SKM-1 treated with dmso at 0.1 percent for 144 hours (cell line): Measurements from ENCODE around the gene SPATA24.
"Not testable (repeated sequence)": the region's sequence is repeated elsewhere in the genome, so short reads cannot be mapped to it uniquely, and the experiment has no call there.

Experiments
- DNase-seq: peaks from one replicate; lab custom pipeline; 2025; ENCODE audit not compliant: unreplicated experiment; lab: John Stamatoyannopoulos, UW

Gene SPATA24

GRCh38 chr5:139395844-139396640, 7.8 kb downstream of the SPATA24 start:
- no peak for DNase-seq

GRCh38 chr5:139394654-139395566, 9.0 kb downstream of the SPATA24 start, which contains the start of gene PROB1:
PROB1 (minus strand) TSS chr5:139395104; CDS start chr5:139395081, 23 bp downstream.
- no peak for DNase-seq

DNA sequence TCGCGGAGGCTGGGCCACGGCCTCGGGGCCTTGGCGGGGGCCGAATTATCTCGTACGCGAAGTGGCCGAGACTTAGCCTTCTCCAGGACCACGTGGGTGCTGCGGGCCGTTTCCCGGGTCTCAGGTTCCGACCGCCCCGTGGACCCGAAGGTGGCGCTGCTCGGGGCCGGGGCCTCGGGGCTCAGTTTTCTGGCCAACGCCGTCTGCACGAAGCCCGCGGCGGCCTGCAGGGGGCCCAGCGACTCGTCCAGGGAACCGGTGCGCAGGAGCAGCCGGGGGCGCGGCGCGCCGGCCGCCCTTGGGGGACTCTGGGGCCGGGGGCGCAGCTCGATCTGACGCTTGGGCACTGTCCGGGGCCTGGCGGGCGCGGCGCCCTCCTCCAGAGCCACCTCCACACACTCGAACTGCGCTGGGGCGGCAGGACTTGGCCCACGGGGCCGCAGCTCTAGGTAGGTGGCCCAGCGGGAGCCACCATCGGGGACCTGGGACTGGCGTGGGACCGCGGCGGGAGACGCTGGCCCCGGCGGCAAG, 9.7 kb downstream of the SPATA24 start:
- peak; percentile 20 for DNase-seq

- DNase-seq, result no peak
Measured at GRCh38 chr5:139393497-139394122, 10.3 kb downstream of the SPATA24 start.

DNA sequence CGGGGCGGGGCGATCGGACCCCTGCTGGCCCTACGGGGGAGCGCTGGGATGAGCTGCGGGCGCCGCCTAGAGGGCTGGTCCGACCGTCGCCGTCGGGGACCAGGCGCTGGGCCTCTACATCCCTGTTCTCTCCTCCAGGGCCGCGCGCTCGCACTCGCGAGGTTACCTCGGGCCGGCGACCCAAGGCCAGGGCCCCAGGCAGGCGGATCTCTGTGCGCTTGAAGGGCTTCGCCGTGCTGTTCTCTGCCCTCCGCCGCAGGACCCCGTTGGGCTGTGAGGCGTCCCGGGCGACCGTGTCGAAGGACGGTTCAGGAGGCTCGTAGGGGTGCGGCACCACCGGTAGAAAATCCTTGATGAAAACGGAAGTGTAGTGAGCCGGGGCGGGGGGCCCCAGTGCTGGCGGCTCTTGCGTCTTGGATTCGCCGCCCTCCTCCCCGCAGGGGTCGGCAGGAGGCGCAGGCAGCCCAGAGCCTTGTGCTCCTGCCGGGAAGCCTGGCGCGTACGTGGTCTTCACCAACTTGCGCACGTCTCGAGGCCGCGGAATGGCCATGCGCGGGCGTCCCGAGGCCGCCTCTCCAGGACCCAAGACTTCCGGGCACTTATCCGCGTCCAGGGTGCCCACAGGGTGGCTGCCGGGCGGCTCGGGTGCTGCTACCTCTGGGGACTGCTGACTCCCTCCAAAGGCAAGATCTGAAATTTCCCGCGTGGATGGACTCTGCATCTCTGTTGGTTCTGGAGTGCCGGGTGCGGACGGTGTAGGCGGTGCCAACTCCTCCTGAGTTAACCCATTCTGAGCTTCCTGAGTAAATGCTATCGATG, 11.0 kb downstream of the SPATA24 start:
- DNase-seq, result peak; percentile 80

DNA sequence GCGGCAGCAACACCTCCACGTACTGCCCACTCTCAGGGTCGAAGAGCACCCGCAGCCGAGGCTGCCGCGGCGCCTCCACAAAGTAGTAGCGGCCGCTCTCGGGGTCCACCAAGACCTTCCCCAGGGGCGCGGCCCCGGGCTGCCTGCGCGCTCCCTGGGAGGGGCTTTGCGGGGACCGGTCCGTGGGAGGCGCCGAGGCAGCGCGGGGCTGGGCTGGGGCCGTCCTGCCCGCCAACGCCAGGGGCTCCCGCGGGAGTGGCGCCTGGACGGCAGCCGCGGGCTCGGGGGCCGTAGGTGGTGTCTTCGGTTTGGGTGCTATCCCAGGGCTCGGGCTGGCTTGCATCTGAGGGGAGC, 11.6 kb downstream of the SPATA24 start:
- DNase-seq, result no peak

GRCh38 chr5:139391570-139392323, 12.1 kb downstream of the SPATA24 start:
- DNase-seq, result no peak

DNA sequence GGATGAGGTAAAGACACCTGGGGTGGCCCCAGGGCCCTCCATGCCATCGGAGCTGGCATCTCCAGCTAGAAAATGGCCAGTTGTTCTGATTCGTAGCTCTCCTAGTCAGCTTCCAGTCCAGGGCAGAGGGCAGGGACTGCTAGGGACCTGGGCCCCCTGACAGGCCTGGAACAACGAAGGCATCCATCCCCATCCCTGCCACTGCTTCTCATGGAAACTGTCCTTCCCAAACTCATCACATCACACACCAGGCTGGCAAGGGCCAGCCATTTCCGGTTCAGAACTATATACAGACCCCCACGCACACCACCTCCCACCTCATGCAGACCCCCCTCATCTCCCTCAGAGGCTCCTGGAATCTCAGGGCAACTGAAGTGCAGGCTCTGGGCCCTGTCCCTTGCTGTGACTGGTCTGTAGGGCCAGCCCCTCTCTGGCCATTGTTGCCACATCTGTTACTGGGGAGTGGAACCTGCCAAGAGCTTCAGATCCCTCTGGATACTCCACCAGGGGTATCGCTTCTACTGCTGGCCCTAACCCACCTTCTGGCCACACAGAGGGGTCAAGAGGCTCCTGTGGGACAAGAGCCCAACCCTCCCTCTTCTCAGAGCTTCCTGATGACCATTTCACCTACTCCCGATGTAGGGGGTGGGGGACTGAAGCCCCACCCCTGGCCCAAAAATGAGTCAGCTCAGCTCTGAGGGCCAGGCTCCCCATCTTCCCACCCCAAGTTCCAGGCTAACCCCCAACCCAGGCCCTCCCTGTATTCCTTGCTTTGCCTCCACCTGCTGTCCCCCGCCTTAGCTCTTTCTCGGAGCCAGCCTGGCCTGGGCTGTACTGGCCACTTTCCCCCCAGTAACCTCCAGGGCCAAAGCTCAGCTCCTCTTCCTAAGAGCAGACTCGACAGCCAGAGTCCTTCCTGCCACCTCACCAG, 13.0 kb downstream of the SPATA24 start:
- DNase-seq, result no peak

DNA sequence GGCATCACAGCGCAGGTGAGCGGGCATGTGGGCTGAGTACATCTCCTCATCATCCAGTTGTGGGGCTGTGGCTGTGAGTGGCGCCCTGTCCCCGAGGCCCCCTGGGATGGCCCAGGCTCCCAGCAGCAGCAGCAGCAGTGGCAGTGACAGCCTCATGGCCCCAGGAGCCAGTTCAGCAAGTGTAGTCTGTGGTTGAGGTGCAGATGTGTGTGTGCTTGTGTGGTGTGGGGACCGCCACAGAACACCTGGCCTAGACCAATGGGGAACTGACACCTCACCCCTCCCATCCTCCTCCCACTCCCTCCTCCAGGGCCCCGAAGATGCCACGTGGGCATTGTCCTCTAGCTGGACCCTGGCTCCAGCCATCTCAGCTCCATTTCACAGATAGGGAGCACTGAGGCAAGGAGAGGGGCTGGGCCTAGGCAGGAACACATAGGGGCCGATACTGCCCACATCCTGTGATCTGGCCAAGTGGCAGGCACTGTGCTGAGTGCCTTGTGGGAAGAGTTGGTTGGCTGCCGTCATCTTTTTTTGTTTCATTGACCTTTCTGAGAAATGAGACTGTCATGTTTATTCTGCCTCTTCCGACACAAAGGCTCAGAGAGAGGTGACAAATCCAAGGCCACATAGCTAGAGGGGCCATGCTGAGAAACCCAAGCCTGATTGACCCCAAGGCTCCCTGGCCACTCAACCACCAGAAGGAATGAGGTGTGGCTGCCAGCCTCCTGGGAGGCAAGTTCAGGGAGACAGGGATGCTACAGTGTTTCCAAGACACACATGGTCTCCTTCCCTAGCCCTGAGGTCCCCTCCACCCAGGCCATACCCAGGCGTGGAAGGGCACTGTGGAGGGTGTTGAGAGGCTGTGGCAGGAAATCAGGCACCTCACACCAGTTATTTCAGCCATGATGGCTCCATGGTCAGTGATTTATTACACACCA, 13.9 kb downstream of the SPATA24 start, which contains the start of gene MZB1:
TSS of gene MZB1 (minus strand) at position 213 of the 938 bp plus-strand sequence. CDS start at position 156, 57 bp downstream.
- DNase-seq, result no peak

GRCh38 chr5:139388198-139388821, 15.6 kb downstream of the SPATA24 start:
- no peak for DNase-seq

DNA sequence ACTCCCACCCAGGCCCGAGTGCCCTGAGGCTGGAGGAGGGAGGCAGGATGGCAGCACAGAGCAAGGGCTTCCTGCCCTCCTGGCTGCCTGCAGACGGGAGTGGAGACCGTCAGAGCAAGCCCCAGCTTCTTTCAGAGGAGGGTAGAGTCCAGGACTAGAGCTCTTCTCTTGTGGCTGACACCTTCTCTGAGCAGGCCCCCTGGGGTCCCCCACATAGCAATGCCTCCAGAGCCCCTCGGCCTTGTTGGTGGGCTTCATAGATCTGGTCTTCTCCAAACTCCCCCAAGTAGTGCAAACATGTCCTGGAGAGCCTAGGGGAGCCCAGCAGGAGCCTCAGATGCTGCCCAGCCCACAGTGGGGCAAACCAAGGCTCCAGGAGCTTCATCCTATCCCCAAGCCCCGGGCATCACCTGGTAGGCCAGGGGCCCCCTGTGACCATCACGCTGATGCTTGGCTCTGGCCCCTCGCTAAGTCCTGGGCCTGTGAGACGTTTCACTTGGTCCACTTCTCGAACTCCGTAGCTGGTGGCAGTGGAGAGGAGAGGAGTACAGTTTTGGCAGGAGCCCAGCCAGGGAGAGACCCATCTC, 16.2 kb downstream of the SPATA24 start:
- DNase-seq, result no peak

- DNase-seq, result not testable (repeated sequence)
Measured at GRCh38 chr5:139386956-139387355, 16.9 kb downstream of the SPATA24 start.

- DNase-seq, result peak; percentile 79
Measured at GRCh38 chr5:139386050-139386438, 17.8 kb downstream of the SPATA24 start.

DNA sequence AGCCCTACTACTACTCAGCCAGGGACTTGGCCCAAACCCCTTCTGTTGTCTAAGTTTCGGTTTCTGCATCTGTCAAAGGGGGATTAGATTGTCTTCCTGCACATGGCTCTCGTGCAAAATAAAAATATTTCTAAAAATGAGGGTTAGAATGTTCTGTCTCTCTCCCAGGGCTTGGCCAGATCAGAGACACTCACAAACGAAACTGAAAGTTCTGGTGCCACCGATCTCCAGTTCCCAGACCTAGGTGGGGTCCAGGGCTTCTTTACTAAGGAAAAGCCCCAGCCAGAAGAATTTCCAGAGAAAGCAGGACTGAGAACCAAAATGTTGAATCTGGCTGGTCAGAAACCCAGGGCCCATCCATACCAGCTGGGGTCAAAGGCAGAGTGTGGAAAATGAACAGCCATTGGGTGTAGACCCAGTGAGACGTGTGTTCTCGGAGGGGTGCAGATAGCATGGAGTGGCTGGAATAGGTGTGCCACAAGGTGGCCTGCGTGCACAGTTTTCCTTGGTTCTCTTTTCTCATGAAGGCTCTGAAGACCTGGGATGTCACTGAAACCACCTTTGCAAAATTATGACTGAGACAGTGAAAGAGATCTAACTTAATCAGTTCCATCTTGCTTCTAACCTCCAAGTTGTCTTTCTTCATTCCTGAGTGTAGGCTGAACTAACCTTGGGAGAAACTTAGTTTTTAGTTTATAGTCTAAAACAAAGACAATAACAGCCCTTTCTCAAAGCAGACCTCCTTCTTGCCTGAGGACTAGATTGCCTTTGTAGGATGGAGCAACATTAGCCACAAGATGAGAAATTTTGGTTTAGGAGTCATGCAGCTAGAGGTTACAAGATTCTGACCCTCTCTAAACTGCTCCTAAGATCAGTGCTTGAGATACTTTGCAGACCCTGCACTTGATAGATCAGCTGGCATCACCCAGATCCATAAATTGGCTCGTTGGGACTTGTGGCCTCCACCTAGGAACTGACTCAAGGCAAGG, 18.5 kb downstream of the SPATA24 start:
- peak; percentile 56 for DNase-seq

DNA sequence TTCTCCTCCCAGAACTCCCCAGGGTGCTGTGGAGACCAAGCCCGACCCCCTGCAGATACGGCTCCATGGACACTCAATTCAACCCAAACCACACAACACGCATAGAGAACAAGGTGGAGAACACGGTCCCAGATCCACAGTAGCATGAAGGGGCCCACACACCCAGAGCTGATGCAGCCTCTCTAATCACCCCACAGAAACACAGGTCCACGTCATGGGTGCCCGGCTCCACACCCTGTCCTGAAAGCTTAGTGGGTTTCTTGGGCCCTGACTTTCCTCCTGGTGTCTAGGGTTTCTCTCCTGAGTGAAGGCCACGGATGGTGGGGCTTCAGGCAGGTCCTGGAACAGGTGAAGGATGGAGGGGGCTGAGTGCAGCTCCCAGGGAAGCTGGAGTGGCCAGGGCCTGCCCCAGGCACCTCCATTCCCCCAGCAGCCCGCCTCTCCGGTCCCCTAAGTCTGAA, 19.3 kb downstream of the SPATA24 start:
- no peak for DNase-seq
